Measurements from ENCODE around the gene ANK2.

- no peak for TF ChIP-seq POLR2A (IDR thresholded peaks at IDR 0.05)
- TF ChIP-seq, protein P1, sequence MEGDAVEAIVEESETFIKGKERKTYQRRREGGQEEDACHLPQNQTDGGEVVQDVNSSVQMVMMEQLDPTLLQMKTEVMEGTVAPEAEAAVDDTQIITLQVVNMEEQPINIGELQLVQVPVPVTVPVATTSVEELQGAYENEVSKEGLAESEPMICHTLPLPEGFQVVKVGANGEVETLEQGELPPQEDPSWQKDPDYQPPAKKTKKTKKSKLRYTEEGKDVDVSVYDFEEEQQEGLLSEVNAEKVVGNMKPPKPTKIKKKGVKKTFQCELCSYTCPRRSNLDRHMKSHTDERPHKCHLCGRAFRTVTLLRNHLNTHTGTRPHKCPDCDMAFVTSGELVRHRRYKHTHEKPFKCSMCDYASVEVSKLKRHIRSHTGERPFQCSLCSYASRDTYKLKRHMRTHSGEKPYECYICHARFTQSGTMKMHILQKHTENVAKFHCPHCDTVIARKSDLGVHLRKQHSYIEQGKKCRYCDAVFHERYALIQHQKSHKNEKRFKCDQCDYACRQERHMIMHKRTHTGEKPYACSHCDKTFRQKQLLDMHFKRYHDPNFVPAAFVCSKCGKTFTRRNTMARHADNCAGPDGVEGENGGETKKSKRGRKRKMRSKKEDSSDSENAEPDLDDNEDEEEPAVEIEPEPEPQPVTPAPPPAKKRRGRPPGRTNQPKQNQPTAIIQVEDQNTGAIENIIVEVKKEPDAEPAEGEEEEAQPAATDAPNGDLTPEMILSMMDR (IDR thresholded peaks at IDR 0.05 in 4 of 5, conservative IDR thresholded peaks at IDR 0.05 in 1 of 5) = no peak
Measured at GRCh38 chr4:113404841-113405240, 355.4 kb downstream of the ANK2 start.
